Neutrophil (primary cell): Measurements from ENCODE around the gene SNX20.

ENCODE experiments used
- H3K27ac ChIP-seq: fragments of 200-600 bp; sonication (generic); 2 replicates; pipeline ENCODE4 v1.5.1; 2016; ENCODE audit warnings: mild to moderate bottlenecking, moderate library complexity
- H3K27me3 ChIP-seq: fragments of 200-600 bp; sonication (generic); 2 replicates; pipeline ENCODE4 v1.6.0; 2016; ENCODE audit warnings: mild to moderate bottlenecking
- H3K36me3 ChIP-seq: fragments of 200-600 bp; sonication (generic); 2 replicates; pipeline ENCODE4 v1.5.1; 2017
- H3K4me1 ChIP-seq, 2 experiments: fragments of 200-600 bp in 1 of 2; sonication (generic) in 1 of 2; 1 replicate in 1 of 2; 2 replicates in 1 of 2; pipeline versions ENCODE4 v1.5.1 to v1.6.1; 2013 to 2016; ENCODE audit warnings: low read depth in 1 of 2, low read length in 1 of 2, mild to moderate bottlenecking in 1 of 2, moderate library complexity in 1 of 2; ENCODE audit not compliant: control insufficient read depth in 1 of 2, insufficient read depth in 1 of 2
- H3K4me3 ChIP-seq, 2 experiments: fragments of 200-600 bp in 1 of 2; sonication (generic) in 1 of 2; 1 replicate in 1 of 2; 2 replicates in 1 of 2; pipeline ENCODE4 v1.5.1; 2013 to 2016; ENCODE audit warnings: low read depth in 1 of 2, low read length in 1 of 2, mild to moderate bottlenecking in 1 of 2, moderate library complexity in 1 of 2
- H3K9me3 ChIP-seq: fragments of 200-600 bp; sonication (generic); 2 replicates; pipeline ENCODE4 v1.5.1; 2016
- TF ChIP-seq, protein P1 (sequence below): fragments of 200-600 bp; sonication (generic); IDR thresholded peaks from 2 replicates; pipeline ENCODE4 v1.5.1; 2016; ENCODE audit warnings: antibody characterized with exemption

The SNX20 gene

GRCh38 chr16:50642349-50642748, 38.8 kb downstream of the SNX20 start:
- Histone ChIP-seq H3K27me3 (no peaks in the 10 kb centered on the region), H3K36me3 (no peaks in the 10 kb centered on the region), H3K27ac (no peak overlapping the region), H3K4me1 (peaks cover 5 to 7% of the 10 kb centered on the region in 2 experiments), H3K9me3 (no peaks in the 10 kb centered on the region), H3K4me3 (no peak overlapping the region)
- TF ChIP-seq, protein P1, sequence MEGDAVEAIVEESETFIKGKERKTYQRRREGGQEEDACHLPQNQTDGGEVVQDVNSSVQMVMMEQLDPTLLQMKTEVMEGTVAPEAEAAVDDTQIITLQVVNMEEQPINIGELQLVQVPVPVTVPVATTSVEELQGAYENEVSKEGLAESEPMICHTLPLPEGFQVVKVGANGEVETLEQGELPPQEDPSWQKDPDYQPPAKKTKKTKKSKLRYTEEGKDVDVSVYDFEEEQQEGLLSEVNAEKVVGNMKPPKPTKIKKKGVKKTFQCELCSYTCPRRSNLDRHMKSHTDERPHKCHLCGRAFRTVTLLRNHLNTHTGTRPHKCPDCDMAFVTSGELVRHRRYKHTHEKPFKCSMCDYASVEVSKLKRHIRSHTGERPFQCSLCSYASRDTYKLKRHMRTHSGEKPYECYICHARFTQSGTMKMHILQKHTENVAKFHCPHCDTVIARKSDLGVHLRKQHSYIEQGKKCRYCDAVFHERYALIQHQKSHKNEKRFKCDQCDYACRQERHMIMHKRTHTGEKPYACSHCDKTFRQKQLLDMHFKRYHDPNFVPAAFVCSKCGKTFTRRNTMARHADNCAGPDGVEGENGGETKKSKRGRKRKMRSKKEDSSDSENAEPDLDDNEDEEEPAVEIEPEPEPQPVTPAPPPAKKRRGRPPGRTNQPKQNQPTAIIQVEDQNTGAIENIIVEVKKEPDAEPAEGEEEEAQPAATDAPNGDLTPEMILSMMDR = no peak

- H3K27me3 ChIP-seq = no peaks in the 10 kb centered on the region
- TF ChIP-seq, protein P1 = no peak
- peaks cover 7 to 8% of the 10 kb centered on the region in 2 experiments for H3K4me1 ChIP-seq
- no peaks in the 10 kb centered on the region for H3K9me3 ChIP-seq
- H3K4me3 ChIP-seq = no peak overlapping the region
- H3K36me3 ChIP-seq = no peaks in the 10 kb centered on the region
- no peak overlapping the region for H3K27ac ChIP-seq
These were observed 39.3 kb downstream of the SNX20 start for GRCh38 chr16:50641818-50642187.

- H3K4me1 ChIP-seq = peaks cover 13 to 14% of the 10 kb centered on the region in 2 experiments
- no peaks in the 10 kb centered on the region for H3K36me3 ChIP-seq
- H3K27me3 ChIP-seq = no peaks in the 10 kb centered on the region
- H3K4me3 ChIP-seq = no peak overlapping the region
- no peaks in the 10 kb centered on the region for H3K9me3 ChIP-seq
- TF ChIP-seq, protein P1 = no peak
- no peak overlapping the region for H3K27ac ChIP-seq
These were observed 39.9 kb downstream of the SNX20 start for GRCh38 chr16:50640919-50641817.

DNA sequence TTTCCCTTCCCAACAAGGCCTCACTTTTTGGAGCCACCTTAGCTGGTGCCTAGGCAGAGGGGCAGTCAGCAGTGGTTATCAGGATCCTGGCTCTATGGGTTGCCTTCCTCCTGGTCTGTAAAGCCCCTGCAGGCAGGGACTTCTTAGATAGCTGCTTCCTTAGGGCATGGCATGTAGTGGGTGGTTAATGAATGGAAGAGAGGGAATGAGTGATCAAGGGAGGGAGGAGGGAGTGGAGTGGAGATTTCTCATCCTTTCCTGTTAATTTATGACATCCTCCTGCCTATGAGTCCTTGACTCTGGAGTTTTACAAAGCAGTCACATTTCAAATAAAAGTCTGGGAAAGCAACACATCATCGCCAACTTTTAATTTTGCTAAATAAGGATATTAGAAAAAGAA, 40.7 kb downstream of the SNX20 start:
- peaks cover 16 to 20% of the 10 kb centered on the region in 2 experiments for H3K4me1 ChIP-seq
- H3K4me3 ChIP-seq = no peak overlapping the region
- H3K36me3 ChIP-seq = no peaks in the 10 kb centered on the region
- no peaks in the 10 kb centered on the region for H3K27me3 ChIP-seq
- no peaks in the 10 kb centered on the region for H3K9me3 ChIP-seq
- TF ChIP-seq, protein P1 = no peak
- no peak overlapping the region for H3K27ac ChIP-seq

DNA sequence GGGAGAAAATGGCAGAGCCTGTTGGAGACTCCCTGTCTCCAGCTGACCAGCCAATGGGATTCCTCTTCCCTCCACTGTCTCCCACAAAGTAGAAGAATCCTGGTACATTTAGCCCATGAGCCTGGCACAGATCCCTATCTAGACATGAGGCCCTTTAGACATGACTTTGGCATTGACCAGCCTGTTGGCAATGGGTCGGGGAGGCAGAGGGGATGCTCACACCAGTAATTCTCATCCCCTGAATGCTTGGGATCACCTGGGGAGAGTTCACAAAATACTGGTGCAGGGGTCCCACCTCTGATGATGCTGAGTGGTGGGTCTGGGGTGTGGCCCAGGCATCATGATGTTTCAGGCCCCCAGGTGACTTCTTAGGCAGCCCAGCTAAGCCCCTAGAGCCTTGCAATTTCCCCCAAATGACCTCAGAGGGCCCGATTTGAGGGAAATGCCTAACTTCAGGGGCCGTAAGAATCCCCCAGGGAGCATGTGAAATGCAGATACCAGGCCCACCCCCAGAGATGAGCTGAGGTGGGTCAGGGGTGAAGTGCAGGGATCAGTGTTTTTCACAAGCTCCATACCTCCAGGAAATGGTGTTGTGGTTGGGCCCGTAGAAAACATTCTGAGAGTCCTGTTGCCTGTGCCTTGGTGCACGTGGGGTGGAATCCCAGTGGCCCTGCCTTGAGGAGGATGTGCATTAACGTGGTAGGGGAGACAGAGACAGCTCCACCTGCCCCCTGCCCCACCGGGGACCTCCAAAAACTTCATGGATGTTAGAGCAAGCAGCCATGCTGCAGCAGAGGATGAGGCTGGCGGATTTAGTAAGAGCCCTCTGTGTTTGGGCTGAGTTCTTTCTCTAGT, 42.1 kb downstream of the SNX20 start:
- H3K36me3 ChIP-seq = no peaks in the 10 kb centered on the region
- H3K27ac ChIP-seq = no peak overlapping the region
- H3K4me1 ChIP-seq = peaks cover 16 to 20% of the 10 kb centered on the region in 2 experiments
- H3K27me3 ChIP-seq = no peaks in the 10 kb centered on the region
- no peaks in the 10 kb centered on the region for H3K9me3 ChIP-seq
- no peak overlapping the region for H3K4me3 ChIP-seq
- TF ChIP-seq, protein P1 = no peak
